Spinal cord (tissue), 10 donors: ENCODE measurements around the gene STEEP1. TPM values are rescaled to one million over a fixed set of nuclear protein-coding genes. Genes with fewer than 3 reads are reported as not detected.
A peak's percentile ranks its signal among the peaks of the same experiment; 100 is the strongest.

Experiments
- DNase-seq, 6 donors: peaks; one replicate each; pipeline versions ENCODE4 v3.0.0 to v3.0.0-alpha.2; 2013 to 2015; ENCODE audit warnings: low spot score in 6 of 6, low read depth in 4 of 6
- H3K27ac ChIP-seq: one replicate; pipeline ENCODE4 v1.5.1; 2013; ENCODE audit warnings: low read depth, low read length, control low read depth
- H3K27me3 ChIP-seq: one replicate; pipeline ENCODE4 v1.6.1; 2013; ENCODE audit warnings: low read length; ENCODE audit not compliant: control insufficient read depth, insufficient read depth
- H3K36me3 ChIP-seq: one replicate; pipeline ENCODE4 v1.6.1; 2013; ENCODE audit warnings: low read length; ENCODE audit not compliant: control insufficient read depth, insufficient read depth
- H3K4me1 ChIP-seq: one replicate; pipeline ENCODE4 v1.6.1; 2013; ENCODE audit warnings: low read length; ENCODE audit not compliant: control insufficient read depth, insufficient read depth
- H3K4me3 ChIP-seq: one replicate; pipeline ENCODE4 v1.5.1; 2013; ENCODE audit warnings: low read depth, low read length, control low read depth
- H3K9me3 ChIP-seq: one replicate; pipeline ENCODE4 v1.6.1; 2013; ENCODE audit warnings: low read length; ENCODE audit not compliant: control insufficient read depth, insufficient read depth
- WGBS: methylation state at CpG from one replicate; pipeline ENCODE4 v1.1.5; 2013; ENCODE audit warnings: missing lambda C conversion rate; ENCODE audit not compliant: insufficient coverage; 5-methylcytosine and 5-hydroxymethylcytosine counted together
- polyA plus RNA-seq, 2 donors: library from polyadenylated mRNA; unstranded; fragments of 120-200 nt; gene quantifications; one replicate each; pipeline ENCODE4 v1.2.1, GENCODE V29; 2013; ENCODE audit not compliant: insufficient read length in 2 of 2
- total RNA-seq, 2 donors: library from RNA; depleted of rRNA in 1 of 2; stranded (reverse); fragments of 120-200 nt in 1 of 2; fragments of >200 nt in 1 of 2; gene quantifications; one replicate each; pipeline versions ENCODE4 v1.2.3 to v1.2.4, GENCODE V29; 2013 to 2014
- donor health status: healthy.

Gene STEEP1
- total and polyA plus RNA-seq, 4 donors, result 27.8 to 39.8 (median 35.3) TPM

DNA sequence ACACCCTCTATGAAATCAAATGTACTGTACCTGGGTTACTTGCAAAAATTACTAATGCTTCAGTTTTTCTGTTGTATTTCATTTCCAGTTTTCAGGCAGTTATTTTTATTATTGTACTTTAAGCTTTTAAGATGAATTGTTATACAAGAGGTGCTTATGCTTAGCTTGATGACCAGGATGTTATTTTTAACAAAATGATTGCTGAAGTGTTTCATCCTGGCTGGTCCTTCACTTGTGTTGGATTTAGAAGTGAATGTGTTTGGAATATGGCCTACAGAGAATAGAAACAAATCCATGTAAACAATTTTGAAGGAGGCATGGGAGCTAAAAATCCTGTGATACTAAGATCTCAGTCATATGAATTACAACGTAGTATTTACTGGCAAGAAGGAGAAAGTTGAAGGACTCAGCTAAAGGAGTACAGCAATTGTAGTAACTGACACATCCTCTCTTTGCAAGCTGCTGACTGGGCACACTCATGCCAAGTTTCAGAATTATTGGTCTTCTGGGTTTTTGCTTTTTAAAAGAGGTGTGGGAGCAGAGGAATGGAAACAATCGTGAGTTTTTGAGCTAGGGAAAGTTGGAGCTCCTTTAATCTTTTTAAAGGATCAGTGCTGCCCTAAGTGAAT, 18.3 kb upstream of the STEEP1 start:
- no peak for DNase-seq
- Histone ChIP-seq H3K36me3 (no peaks in the 10 kb centered on the region), H3K27ac (no peak overlapping the region), H3K27me3 (no peaks in the 10 kb centered on the region), H3K4me1 (no peaks in the 10 kb centered on the region), H3K9me3 (no peaks in the 10 kb centered on the region), H3K4me3 (no peak overlapping the region)
- 20% methylated on average over 1 of the region's 2 CpGs for WGBS

DNA sequence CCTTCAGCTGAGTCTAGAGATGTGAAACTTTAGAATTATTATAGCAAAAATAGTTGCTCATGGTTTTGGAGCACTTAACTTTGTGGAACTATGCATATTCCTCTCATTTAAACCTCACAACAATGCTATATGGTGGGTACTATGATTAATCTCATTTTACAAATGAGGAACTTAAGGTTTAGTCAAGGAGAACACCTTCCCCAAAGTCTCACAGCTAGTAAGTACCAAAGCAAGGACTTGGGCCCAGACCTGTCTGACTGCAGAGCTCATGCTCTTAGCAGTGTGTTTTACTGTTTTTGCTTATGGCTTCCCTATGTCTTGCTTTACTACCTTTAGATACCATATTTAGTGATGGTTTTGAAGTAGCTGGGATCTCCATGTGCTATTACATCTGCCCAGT, 14.2 kb upstream of the STEEP1 start:
- no peak overlapping the region for H3K27ac ChIP-seq
- H3K9me3 ChIP-seq, result no peaks in the 10 kb centered on the region
- H3K36me3 ChIP-seq, result no peaks in the 10 kb centered on the region
- no peak overlapping the region for H3K4me3 ChIP-seq
- DNase-seq, result no peak
- H3K27me3 ChIP-seq, result no peaks in the 10 kb centered on the region
- no peaks in the 10 kb centered on the region for H3K4me1 ChIP-seq

DNA sequence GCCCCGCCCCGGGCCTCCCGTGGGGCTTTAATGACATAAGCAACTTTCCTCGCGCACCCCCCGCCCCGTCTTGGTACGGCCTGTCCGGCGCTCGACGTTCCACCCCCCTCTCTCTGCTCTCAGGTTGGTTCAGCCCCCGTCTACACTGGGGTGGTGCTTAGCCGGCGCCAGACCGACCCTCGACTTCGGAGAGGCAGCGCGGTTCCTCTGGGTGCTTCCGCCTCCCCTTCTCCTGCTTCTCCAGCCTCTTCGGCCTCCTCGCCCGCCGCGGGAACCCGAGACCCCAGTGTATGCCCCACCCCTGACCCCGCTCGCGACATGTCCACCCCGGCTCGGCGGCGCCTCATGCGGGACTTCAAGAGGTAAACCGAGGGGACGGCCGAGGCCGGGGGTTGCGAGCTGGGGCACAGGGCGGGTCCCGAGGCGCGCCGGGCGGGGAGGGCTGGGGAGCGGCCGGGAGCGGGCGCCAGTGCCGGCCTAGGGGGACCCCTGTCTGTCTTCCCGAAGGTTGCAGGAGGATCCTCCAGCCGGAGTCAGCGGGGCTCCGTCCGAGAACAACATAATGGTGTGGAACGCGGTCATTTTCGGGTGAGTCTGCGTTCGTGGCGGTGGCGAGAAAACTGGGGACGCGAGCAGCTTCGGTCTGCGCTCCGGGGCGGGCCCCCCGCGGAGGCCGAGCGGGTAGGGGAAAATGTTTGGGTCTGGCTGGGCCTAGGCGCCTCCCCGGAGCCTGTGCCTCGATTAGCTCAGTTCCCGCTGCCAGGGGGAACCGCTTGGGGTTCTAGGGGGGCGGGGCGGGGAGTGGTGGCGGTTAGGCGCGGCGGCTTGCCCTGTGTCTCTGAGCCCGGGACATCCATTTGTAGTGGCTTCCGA, 9.4 kb upstream of the STEEP1 start, which contains the start of gene UBE2A:
UBE2A (plus strand) TSS at position 170 of the 873 bp plus-strand sequence; CDS start at position 319, 149 bp downstream.
- WGBS, result 20% methylated on average over 83 of the region's 86 CpGs
- Histone ChIP-seq H3K4me1 (no peaks in the 10 kb centered on the region), H3K36me3 (no peaks in the 10 kb centered on the region), H3K27ac (peak within 1 kb of the TSS; percentile 92), H3K4me3 (peak within 1 kb of the TSS; percentile 66), H3K27me3 (no peaks in the 10 kb centered on the region), H3K9me3 (no peaks in the 10 kb centered on the region)
- peak; percentile 57 to 95 (median 72) for DNase-seq

DNA sequence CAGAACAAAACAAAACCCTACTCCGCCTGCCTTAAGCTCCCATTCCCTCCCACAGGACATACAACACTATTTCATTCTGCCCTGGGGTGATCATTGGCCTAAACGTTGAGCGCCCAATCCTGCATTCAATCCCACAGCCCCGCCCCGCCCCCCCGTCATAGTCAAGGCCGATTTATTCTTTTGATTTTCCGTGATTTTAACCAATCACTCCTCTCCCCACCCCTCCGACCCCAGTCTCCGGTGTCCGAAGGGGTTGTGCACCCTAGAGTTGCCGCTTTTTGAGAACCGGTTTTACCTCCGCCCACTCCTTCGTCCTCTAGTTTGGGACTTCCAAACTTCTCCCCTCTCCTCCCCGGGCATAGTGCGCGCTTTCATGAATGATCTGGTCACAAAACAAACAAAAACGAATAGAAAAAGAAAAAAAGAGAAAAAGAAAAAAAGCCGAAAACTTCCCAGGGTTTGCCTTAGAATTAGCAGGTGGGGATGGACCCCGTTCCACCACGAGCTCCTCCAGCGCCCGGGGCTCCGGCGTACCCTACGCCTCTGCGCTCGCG, 8.7 kb upstream of the STEEP1 start:
- Histone ChIP-seq H3K27ac (peak overlapping the region; percentile 92), H3K27me3 (no peaks in the 10 kb centered on the region), H3K4me1 (no peaks in the 10 kb centered on the region), H3K4me3 (peak overlapping the region; percentile 66), H3K9me3 (no peaks in the 10 kb centered on the region), H3K36me3 (no peaks in the 10 kb centered on the region)
- peak in 1 of 6 donors; percentile 62 for DNase-seq
- 21% methylated on average over 24 of the region's 30 CpGs for WGBS

DNA sequence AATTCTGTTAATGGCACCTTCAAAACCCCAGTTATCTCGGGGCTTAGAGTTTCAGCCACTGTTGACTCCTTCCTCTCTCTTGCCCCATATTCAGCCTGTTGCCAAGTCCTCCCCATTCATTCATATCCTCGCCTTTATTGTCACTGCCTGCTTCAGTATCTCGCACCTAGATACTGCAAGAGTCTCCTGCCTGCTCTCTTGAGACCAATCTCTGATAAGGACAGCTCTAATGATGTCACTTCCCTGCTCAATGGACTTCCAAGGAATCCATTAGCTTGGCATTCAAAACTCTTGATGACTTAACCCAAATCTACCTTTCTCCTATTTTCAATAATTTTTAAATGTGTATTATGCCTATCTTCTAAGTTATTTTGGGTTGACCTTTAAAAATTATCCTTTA, 8.0 kb upstream of the STEEP1 start:
- no peak for DNase-seq
- H3K4me3 ChIP-seq, result no peak overlapping the region

DNA sequence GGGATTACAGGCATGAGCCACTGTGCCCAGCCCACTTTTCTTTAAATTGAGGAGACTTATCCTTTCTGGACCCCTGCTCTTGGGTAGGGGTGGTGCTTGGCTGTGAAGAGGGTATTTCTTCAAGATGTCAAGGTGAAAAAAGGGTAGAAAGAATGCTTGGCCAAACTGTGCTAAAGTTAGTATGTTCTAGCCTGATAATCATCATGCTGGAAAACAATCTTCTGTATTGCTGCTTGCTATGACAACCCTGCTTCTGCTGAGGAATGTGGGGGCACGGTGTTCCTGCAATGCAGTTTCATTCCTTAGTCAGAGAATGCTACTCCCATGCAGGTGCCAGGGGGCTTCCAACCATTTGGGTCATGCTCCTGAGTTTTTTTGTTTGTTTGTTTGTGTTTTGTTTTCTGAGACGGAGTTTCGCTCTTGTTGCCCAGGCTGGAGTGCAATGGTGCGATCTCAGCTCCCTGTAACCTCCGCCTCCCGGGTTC, 5.2 kb upstream of the STEEP1 start:
- Histone ChIP-seq H3K9me3 (no peaks in the 10 kb centered on the region), H3K27ac (no peak overlapping the region), H3K36me3 (no peaks in the 10 kb centered on the region), H3K27me3 (no peaks in the 10 kb centered on the region), H3K4me1 (no peaks in the 10 kb centered on the region), H3K4me3 (no peak overlapping the region)
- WGBS, result 81% methylated on average over 6 of the region's 6 CpGs
- no peak for DNase-seq

More for the DNA sequence above, 8.0 kb upstream of the STEEP1 start:
- H3K4me1 ChIP-seq, result no peaks in the 10 kb centered on the region
- 64% methylated on average over 3 of the region's 3 CpGs for WGBS
- no peaks in the 10 kb centered on the region for H3K27me3 ChIP-seq
- H3K36me3 ChIP-seq, result no peaks in the 10 kb centered on the region
- H3K9me3 ChIP-seq, result no peaks in the 10 kb centered on the region
- H3K27ac ChIP-seq, result no peak overlapping the region

DNA sequence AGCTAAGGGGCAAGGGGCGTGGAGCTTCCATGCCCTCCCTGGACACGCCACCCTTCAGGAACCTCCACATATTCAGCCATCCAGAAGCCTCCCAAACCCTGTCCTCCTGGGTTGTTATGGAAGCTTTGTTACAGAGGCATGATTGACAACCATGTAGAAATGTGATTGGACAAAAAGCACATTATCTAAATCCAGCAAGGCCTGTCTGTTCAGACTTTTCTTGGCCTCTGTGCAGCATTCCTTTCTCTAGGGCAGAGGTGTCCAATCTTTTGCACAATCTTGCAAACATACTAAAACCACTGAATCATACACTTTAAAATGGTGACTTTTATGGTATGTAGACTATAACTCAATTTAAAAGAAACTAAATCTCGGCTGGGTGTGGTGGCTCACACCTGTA, 12.7 kb downstream of the STEEP1 start:
- no CpG with 5 or more reads among the region's 3 CpGs for WGBS
- no peak overlapping the region for H3K27ac ChIP-seq
- no peaks in the 10 kb centered on the region for H3K27me3 ChIP-seq
- no peaks in the 10 kb centered on the region for H3K36me3 ChIP-seq
- no peak for DNase-seq
- no peak overlapping the region for H3K4me3 ChIP-seq
- H3K9me3 ChIP-seq, result no peaks in the 10 kb centered on the region
- no peaks in the 10 kb centered on the region for H3K4me1 ChIP-seq

DNA sequence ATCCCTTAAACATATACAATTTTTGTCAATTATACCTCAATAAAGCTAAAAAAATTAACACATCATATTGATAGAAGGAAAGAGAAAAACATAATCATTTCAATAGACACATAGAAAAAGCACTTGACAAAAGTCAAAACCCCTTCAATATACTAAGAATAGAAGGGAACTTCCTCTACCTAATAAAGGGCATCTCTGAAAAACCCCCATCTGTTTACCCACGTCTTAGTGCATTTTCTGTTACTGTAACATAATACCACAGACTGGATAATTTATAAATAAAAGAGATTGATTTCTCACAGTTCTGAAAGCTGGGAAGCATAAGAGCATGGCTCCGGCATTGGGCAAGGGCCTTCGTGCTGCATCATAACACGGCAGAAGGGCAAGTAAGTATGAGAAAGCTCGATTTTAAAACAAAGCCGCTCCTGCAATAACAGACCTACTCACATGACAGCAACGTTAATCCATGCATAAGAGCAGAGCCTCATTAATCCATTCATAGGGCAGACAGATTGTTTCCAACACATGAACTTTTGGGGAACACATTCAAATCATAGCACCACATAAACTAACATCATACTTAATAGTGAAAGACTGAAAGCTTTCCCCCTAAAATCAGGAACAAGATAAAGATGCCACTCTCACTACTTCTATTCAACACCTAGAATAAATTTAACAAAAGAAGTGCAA, 15.7 kb downstream of the STEEP1 start:
- Histone ChIP-seq H3K9me3 (no peaks in the 10 kb centered on the region), H3K36me3 (no peaks in the 10 kb centered on the region), H3K27me3 (no peaks in the 10 kb centered on the region), H3K4me3 (no peak overlapping the region), H3K27ac (no peak overlapping the region), H3K4me1 (no peaks in the 10 kb centered on the region)
- no peak for DNase-seq
- 68% methylated on average over 3 of the region's 7 CpGs for WGBS

DNA sequence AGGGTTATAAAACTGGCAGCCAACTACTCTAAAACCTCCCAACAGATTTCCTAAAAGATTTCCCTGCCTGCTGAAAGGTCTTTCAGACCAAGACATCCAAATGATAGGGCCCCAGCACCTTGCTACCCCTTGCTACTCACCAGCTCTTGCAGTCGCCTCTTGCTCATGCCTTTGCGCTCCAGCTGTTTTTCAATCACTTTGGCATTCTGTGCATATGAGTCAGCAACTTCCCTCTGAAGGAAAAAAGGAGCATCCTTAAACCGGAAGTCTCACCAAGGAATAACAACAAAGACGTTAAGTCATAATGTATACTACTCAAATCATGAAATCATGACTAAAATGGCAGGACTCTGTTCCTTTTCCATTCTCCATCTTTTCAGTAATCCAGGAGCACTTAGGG, 24.0 kb downstream of the STEEP1 start:
- Histone ChIP-seq H3K4me1 (no peaks in the 10 kb centered on the region), H3K27ac (no peak overlapping the region), H3K36me3 (peaks cover 3% of the 10 kb centered on the region), H3K4me3 (no peak overlapping the region), H3K27me3 (no peaks in the 10 kb centered on the region), H3K9me3 (no peaks in the 10 kb centered on the region)
- no peak for DNase-seq
- 100% methylated on average over 2 of the region's 4 CpGs for WGBS
